HG02852 (cell line): ENCODE results near the gene KRTAP5-11.
"Not testable (repeated sequence)": the region's sequence is repeated elsewhere in the genome, so short reads cannot be mapped to it uniquely, and the experiment has no call there.

Experiments
- ATAC-seq: cut with Tn5 transposase; IDR thresholded peaks from one replicate; pipeline ENCODE4 v1.9.1; 2021; ENCODE audit warnings: mild to moderate bottlenecking, moderate library complexity; ENCODE audit not compliant: unreplicated experiment

KRTAP5-11 gene, protein sequence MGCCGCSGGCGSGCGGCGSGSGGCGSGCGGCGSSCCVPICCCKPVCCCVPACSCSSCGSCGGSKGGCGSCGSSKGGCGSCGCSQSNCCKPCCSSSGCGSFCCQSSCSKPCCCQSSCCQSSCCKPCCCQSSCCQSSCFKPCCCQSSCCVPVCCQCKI

DNA sequence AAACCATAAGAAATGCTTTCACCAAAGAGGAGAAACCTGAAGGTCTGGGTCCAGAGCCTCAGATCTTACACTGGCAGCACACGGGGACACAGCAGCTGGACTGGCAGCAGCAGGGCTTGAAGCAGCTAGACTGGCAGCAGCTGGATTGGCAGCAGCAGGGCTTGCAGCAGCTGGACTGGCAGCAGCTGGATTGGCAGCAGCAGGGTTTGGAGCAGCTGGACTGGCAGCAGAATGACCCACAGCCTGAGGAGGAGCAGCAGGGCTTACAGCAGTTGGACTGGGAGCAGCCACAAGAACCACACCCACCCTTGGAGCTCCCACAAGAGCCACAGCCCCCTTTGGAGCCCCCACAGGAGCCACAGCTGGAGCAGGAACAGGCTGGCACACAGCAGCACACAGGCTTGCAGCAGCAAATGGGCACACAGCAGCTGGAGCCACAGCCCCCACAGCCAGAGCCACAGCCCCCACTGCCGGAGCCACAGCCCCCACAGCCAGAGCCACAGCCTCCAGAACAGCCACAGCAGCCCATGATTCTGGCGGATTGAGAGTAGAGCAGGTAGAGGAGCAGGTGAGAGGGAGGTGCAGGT, at the start of gene KRTAP5-11:
Gene KRTAP5-11, minus strand, starts transcription at position 567 of the 587 bp plus-strand sequence. Its CDS starts 38 bp downstream, at position 529.
- no peak for ATAC-seq

DNA sequence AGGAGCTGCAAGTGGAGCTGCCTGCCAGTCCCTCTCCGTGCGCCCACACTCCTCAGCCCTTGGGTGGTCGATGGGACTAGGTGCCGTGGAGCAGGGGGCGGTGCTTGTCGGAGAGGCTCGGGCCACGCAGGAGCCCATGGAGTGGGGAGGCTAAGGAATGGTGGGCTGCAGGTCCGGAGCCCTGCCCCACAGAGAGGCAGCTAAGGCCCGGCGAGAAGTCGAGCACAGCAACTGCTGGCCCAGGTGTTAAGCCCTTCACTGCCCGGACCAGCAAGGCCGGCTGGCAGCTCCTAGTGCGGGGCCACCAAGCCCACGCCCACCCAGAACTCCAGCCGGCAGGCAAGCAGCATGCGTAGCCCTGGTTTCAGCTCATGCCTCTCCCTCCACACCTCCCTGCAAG, 48.9 kb upstream of the KRTAP5-11 start:
- not testable (repeated sequence) for ATAC-seq

DNA sequence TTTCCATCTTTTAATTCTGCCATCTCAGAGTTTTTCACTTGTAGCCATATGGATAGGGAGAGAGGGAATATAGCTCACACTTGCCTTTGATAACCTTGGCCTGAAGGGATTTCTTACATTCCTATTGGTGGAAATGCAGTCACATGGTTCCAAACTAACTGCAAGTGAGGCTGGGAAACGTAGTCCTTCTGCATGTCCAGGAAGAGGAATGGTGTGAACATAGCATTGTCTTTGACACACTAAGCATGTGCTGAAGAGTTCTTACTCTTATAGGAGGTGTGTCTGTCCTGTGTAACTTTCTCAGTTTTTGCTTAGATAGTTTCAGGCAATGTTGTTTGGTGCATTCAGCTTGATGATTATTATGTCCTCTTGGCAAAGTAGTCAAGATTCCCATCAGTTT, 47.4 kb upstream of the KRTAP5-11 start:
- not testable (repeated sequence) for ATAC-seq

DNA sequence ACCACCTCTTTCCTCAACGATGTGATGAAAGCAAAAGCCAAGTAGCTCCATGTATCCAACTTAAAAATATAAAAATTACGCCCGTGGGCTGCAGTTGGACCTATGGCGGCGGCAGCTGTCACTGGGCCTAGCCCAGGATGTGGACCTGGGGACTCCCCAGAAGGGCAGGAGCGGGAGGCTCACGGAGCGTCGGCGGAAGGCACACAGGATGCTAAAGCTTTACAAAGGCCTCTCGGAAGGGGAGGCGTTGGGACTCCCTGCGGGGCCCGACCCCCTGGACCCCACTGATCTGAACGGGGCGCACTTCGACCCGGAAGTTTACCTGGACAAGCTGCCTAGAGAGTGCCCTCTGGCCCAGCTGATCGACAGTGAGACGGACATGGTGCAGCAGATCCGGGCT, 46.3 kb upstream of the KRTAP5-11 start:
- ATAC-seq, result not testable (repeated sequence)

DNA sequence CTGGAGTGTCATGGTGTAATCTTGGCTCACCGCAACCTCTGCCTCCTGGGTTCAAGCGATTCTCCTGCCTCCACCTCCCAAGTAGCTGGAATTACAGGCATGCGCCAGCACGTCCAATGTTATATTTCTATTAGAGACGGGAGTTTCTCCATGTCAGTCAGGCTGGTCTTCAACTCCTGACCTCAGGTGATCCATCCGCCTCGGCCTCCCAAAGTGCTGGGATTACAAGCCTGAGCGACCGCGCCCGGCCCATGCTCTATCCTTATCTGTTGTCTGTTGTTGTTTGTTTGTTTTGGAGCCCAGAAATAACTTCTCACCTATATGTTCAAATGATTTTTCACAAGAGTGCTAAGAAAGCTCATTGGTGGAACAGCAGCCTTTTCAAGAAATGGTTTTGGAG, 40.6 kb upstream of the KRTAP5-11 start:
- not testable (repeated sequence) for ATAC-seq

DNA sequence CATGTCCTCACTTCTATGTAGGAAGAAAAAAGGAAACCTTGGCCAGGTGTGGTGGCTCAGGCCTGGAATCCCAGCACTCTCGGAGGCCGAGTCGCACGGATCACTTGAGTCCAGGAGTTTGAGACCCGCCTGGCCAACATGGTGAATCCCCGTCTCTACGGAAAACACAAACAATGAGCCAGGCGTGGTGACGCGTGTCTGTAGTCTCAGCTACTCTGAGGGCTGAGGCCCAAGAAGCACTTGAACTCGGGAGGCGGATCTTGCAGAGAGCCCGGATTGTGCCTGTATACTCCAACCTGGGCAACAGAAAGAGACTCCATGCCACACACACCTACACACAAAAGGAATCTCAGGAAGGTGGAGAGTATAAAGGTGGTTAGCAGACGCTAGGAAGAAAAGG, 39.9 kb upstream of the KRTAP5-11 start:
- not testable (repeated sequence) for ATAC-seq

DNA sequence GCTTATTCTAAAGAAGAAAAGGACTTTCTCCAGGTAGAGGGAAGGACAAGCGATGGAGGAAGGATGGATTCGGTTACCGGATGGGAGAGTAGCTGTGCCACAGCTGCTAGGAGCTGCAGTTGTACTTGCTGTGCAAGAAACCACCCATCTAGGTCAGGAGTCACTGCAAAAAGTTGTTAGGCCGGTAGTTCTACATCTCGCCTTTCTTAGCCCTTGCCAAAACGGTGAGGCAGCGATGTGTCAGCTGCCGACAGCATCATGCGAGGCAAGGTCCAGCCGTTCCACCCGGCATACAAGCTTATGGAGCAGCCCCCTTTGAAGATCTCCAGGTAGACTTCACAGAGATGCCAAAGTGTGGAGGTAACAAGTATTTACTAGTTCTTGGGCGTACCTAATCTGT, 32.3 kb upstream of the KRTAP5-11 start:
- ATAC-seq, result not testable (repeated sequence)

DNA sequence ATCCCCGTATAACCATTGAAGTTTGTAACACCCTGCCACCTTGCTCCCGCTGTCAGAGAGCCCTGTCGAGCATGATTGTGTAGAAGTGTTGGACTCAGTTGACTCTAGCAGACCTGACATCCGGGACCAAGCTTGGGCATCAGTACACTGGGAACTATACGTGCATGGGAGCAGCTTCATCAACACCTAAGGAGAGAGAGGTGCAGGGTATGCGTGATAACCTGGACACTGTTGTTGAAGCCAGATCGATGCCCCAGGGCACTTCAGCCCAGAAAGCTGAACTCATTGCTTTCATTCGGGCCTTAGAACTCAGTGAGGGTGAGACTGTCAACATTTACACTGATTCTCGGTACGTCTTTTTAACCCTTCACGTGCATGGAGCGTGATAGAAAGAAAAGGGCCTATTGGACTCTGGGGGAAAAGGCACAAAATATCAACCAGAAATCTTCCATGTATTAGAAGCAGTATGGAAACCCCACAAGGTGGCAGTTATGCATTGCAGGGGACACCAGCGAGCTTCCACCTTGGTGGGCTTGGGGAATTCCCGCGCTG, 31.8 kb upstream of the KRTAP5-11 start:
- not testable (repeated sequence) for ATAC-seq

DNA sequence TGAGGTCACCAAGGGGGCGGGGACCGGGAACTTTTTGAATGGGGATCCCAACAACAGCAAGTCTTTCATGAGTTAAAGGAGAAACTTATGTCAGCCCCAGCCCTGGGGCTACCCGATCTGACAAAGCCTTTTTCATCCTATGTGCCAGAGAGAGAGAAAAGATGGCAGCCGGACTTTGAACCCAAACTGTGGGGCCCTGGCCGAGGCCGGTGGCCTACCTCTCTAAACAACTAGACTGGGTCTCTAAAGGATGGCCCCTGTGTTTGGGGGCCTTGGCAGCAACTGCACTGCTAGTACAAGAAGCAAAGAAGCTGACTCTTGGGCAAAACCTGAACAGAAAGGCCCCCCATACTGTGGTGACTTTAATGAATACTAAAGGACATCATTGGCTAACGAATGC, 31.3 kb upstream of the KRTAP5-11 start:
- ATAC-seq, result not testable (repeated sequence)

DNA sequence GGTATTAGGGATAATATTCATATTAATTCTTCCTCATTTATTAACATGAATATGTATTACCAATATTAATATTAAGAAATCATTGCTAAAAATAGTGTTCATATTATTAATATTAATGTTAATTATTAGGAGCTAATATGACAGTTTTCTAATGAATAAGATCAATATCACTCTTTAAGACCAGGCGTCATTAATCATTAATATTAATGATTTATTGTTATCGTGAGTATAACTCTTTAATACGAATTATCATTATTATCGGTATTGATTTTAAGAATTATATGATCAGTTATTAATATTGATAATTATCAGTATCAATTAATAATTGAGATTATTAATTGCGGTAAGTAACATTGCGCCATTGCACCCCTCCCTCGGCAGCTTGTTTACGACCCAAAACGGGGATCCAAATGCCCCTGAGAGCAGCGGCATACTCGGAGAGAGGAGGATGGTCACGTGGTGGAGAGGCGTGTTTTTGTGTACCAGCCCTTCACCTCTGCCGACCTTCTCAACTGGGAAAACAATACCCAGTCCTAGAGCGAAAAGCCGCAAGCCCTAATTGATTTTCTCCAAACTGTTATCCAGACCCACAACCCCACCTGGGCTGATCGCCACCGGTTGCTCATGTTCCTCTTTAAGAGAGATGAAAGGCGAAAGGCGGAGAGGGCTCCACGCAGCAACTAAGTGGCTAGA, 28.7 kb upstream of the KRTAP5-11 start:
- ATAC-seq, result not testable (repeated sequence)

DNA sequence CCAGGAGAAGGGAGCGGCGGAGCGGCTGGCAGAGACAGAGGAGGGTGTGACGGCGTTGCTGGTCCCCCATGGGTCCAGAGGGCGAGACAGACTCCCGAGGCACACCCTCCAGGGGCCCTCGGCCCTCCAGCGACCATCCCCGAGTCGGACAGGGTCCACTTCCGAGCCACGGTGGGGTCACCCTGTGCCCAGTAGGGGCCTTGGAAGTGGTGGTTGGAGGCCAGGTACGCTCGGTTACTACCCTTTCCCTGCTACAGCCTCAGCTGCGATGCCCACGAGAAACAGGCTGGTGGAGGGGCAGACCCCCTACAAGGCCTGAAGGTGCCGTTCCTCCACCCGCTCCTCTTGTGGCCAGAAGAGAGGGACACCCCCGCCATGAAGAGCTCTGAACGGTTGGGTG, 25.6 kb upstream of the KRTAP5-11 start:
- ATAC-seq, result not testable (repeated sequence)

DNA sequence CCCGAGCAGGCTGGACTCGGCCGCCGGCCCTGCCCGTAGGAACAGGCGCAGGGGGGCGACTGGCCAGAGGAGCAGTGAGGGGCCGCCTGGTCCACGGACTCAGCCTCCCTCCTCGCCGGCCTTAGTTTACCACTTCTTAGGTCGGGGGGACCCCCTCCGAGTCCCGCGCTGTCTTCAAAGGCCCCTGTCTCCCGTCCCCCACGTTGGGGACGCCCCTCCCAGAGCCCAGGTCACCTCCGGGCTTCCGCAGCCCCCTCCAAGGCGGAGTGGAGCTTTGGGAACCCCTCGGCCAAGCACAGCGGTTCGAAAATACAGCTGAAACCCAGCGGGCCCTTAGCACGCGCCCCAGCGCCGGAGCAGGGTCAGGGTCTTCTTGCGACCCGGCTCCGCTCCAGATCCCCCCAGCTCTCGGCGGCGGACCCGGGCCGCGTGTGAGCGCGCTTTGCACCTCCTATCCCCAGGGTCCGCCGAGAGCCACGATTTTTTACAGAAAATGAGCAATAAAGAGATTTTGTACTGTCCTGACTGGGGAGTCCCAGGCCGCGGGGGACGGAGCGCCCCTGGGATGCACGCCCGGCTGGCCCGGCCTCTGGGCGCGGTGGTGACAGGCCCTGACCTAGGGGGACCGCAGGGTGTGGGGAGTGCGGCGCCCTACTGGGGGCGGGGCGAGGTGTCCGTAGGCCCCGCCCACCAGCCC, 25.0 kb upstream of the KRTAP5-11 start:
- not testable (repeated sequence) for ATAC-seq

DNA sequence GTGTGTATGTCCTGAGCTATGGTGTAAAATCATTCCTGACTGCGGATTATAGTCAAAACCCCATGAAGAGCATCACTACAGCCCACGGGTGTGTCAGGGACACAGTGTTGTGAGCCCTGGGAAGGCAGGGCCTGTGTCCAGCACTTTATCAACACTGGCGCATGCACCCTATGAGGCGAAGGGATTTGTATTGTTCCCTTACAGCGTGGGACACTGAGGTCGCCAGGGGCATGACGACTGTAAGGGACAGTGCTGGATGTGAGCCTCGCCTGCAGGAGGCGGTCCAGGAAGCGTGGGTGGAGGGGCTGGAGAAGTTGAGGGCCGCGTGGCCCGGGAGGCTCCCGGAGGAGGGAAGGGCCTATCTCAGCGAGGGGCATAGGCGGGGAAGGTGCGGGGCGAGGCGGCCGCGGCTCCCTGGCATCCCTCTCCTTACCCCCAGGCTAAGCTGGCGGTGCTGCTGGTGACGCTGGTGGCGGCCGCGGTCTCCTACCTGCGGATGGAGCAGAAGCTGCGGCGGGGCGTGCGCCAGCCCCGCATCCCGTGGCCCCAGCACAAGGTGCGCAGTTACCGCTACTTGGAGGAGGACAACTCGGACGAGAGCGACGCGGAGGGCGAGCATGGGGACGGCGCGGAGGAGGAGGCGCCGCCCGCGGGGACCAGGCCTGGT, 24.3 kb upstream of the KRTAP5-11 start:
- ATAC-seq, result not testable (repeated sequence)

DNA sequence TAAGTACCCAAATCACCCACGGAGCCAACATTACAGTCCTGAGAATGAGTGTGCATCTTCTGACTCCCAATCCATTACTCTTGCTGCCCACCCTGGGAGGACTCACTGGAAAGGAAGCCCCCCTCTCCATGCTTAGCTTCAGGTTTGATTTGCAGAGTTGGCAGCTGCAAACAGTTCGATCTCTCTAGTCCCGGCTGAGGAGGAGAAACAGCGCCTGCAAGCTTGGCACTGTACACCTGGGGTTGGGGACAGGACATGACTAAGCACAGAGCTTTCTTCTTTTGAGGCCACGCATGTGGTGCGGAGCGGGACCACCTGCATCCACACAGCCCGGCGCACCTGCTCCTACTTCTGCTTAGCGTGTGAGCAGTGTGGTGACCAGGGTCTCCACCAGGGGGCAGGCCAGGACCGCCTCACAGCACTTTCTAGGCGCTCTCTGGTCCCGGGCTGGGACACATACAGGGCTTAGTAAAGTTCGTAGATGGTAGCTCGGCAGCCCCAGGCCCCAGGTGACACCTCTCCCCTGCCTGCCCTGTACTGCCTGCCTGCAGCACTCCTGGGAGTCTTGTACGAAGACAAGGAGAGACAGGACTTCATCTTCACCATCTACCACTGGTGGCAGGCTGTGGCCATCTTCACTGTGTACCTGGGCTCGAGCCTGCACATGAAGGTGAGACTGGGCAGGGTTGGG, 22.3 kb upstream of the KRTAP5-11 start:
- ATAC-seq, result not testable (repeated sequence)

DNA sequence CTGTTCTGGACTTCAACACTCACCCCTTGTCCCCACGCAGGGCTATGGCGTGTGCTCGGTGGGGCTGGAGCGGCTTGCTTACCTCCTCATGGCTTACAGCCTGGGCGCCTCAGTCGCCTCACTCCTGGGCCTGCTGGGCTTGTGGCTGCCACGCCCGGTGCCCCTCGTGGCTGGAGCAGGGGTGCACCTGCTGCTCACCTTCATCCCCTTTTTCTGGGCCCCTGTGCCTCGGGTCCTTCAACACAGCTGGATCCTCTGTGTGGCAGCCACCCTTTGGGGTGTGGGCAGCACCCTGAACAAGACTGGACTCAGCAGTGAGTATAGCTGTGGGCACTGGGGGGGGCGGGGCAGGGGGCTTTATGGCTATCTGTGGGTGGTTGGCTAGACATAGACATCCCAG, 20.5 kb upstream of the KRTAP5-11 start:
- ATAC-seq, result not testable (repeated sequence)

DNA sequence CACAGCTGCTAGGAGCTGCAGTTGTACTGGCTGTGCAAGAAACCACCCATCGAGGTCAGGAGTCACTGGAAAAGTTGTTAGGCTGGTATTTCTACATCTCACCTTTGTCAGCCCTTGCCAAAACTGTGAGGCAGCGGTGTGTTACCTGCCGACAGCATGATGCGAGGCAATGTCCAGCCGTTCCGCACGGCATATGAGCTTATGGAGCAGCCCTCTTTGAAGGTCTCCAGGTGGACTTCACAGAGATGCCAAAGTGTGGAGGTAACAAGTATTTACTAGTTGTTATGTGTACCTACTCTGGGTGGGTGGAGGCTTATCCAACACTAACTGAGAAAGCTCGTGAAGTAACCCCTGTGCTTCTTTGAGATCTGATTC, 6.9 kb upstream of the KRTAP5-11 start:
- not testable (repeated sequence) for ATAC-seq

DNA sequence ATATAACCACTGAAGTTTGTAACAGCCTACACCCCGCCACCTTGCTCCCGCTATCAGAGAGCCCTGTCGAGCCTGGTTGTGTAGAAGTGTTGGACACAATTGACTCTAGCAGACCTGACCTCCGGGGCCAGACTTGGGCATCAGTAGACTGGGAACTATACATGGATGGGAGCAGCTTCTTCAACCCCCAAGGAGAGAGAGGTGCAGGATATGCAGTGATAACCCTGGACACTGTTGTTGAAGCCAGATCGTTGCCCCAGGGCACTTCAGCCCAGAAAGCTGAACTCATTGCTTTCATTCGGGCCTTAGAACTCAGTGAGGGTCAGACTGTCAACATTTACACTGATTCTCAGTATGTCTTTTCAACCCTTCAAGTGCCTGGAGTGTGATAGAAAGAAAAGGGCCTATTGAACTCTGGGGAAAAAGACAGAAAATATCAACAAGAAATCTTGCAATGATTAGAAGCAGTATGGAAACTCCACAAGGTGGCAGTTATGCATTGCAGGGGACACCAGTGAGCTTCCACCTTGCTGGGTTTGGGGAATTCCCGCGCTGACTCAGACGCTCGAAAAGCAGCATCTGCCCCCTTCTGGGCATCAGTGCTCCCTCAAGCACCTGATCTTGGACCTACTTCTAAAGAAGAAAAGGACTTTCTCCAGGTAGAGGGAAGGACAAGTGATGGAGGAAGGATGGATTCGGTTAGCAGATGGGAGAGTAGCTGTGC, 6.3 kb upstream of the KRTAP5-11 start:
- not testable (repeated sequence) for ATAC-seq

DNA sequence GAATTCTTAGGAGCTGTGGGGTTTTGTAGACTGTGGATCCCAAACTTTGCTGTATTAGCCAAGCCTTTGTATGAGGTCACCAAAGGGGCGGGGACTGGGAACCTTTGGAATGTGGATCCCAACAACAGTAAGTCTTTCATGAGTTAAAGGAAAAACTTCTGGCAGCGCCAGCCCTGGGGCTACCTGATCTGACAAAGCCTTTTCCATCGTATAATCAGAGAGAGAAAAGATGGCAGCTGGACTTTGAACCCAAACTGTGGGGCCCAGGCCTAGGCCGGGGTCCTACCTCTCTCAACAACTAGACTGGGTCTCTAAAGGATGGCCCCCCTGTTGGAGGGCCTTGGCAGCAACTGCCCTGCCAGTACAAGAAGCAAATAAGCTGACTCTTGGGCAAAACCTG, 5.6 kb upstream of the KRTAP5-11 start:
- ATAC-seq, result not testable (repeated sequence)

DNA sequence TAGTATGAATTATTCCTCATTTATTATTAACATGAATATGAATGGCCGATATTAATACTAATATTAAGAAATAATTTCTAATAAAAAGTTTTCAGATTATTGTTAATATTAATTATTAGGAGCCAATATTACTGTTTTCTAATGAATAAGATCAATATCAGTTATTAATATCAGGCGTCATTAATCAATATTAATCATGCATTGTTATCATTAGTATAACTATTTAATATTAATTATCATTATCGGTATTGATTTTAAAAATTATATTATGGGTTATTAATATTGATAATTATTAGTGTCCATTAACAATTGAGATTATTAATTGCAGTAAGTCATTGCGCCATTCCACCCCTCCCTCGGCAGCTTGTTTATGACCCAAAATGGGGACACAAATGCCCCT, 3.0 kb upstream of the KRTAP5-11 start:
- not testable (repeated sequence) for ATAC-seq
